GM18505 (cell line): ENCODE results near the gene RBM33.

Experiments used
- ATAC-seq: cut with Tn5 transposase; IDR thresholded peaks from one replicate; pipeline ENCODE4 v1.9.1; 2021; ENCODE audit not compliant: unreplicated experiment
- POLR2A ChIP-seq: IDR thresholded peaks from 4 replicates; pipeline ENCODE4 v1.6.1; 2011; ENCODE audit warnings: borderline replicate concordance; ENCODE audit not compliant: insufficient read depth, insufficient read length; ENCODE audit errors: extremely low read depth

RBM33 gene

GRCh38 chr7:155699180-155699579 lies 54.7 kb downstream of the RBM33 start:
- no peak for TF ChIP-seq POLR2A
- ATAC-seq: no peak

DNA sequence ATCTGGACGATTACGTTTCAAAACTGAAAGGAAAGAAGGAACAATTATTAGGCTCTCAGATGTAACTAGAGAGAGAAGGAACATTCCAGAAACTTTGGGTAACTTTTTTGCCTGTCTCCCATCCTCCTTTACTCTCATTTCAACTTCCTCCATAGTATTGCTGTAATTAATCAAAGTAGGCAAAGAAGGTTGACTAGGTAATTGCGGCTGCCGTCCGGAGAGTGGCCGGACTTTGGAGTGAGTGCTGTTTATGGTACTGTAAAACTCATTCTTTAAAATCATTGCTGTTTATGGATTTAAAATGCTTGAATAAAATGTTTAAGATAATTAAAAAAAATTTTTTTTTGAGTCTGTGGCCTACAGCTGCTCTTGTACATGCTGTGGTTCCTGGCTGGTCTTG lies 56.4 kb downstream of the RBM33 start:
- no peak for TF ChIP-seq POLR2A
- no peak for ATAC-seq

GRCh38 chr7:155701972-155702544 lies 57.6 kb downstream of the RBM33 start:
- TF ChIP-seq POLR2A: no peak
- ATAC-seq: no peak

DNA sequence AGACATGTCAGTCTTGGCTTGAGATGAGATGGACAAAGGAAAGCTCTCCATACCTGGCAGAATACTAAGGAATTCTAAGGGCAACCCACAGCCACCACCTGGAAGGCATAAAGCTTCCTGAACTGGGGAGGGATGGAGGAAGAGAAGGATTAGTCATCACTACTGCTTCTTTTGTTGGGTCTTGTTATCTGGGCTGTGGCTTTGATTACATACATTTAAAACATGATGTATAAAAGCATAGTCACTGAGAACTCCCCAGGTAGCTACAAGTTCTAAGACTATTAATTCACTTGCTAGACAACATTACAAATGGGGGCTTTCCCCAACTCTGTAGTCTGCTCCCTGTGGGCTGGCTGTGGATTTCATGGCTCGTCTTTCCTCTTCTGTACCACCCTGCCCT lies 58.2 kb downstream of the RBM33 start:
- no peak for ATAC-seq
- TF ChIP-seq POLR2A: no peak

GRCh38 chr7:155705623-155706360 lies 61.3 kb downstream of the RBM33 start:
- no peak for ATAC-seq
- TF ChIP-seq POLR2A: no peak

- no peak for ATAC-seq
- TF ChIP-seq POLR2A: no peak
Observed at GRCh38 chr7:155706376-155706775, 61.9 kb downstream of the RBM33 start.

DNA sequence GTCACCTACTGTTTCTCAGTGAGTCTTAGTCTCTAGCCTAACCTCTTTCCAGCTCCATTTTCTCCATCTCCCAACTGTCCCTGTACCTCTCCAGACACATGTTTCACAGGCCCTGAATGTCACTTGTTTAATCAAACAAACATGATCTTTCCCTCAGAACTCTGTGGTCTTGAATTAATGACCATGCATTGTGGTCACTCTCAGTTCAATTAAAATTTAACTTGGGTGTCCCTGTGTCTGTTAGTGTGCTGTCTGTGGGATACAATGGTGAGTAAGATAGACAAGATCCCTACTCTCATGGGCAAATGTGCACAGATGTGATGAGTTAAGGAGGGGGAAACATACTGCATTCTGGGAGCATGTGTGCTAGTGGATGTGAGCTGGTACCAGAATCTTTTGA lies 65.0 kb downstream of the RBM33 start:
- no peak for TF ChIP-seq POLR2A
- no peak for ATAC-seq

DNA sequence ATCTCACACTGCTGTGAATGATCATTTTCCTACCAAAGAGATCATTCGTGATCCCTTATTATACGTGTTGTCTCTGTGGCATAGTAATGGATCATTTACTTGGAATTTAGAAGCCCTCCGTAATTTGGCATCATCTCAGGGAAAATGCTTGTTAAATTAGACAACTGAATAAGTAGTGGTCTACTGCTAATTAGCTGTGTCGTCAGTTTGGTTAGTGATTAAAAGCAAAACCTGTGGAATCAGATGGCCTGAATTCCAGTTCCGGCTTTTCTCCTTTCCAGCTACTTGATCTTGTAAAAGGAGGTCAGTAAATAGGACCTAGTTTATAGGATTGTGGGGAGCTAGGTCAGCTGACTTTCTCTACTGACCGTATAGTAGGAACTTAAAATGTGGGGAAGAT lies 65.6 kb downstream of the RBM33 start:
- no peak for TF ChIP-seq POLR2A
- no peak for ATAC-seq

GRCh38 chr7:155710530-155710929 lies 66.1 kb downstream of the RBM33 start:
- no peak for TF ChIP-seq POLR2A
- no peak for ATAC-seq

GRCh38 chr7:155711081-155711480 lies 66.6 kb downstream of the RBM33 start:
- no peak for ATAC-seq
- no peak for TF ChIP-seq POLR2A

- TF ChIP-seq POLR2A: no peak
- no peak for ATAC-seq
Observed at GRCh38 chr7:155713384-155713783, 68.9 kb downstream of the RBM33 start.

DNA sequence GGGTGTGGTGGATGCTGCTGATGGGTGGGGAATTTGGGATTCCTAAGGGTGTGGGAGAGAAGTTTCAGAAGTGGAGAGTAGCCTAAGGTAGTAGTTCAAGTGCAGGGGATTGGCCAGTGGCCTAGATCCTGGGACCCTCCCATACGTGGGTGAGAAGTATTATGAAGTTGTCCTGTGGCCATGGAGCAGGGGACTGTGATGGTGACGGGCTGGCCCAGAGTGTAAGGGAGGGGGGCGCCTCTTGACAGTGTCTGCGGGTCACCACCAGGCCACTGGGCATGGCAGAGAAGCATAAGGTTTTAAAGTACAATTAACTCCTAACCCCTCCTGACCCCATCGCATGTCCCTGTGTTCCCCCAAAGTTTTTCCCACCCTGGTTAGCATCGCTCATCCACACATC lies 70.2 kb downstream of the RBM33 start:
- no peak for ATAC-seq
- no peak for TF ChIP-seq POLR2A

DNA sequence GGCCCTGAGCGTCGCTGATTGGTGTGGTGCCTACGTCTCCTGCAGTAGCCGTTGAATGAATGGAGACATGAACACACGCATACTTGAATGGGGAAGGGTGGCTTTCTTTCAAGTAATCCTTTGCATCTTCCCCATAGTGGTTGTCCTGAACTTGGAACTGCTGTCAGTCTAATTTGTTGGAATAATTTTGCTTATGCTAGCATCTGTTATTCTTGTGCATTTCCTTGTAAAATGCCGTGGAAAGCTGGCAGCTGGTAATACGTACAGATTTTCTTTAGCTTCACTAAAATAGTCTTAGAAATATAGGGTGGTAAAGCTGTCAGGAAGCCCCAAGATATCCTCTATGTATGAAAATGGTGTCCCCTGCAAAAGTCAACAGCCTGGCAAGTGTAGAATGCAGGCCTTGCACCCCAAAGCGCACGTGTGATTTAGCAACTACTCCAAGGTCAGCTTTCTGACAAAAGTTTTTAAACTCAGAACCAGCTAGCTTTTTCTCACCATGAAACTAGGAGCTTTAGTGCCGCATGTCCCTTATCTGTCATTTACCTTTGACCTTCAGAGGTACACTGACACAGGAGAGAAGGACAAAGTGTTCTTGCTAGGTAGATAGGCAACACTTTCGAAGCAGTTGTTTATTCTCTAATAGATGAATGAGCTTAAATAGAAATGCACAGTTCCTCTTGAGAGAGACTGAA lies 70.8 kb downstream of the RBM33 start:
- no peak for ATAC-seq
- TF ChIP-seq POLR2A: no peak
